ENCODE data around the gene GALNTL6. TPM values are rescaled to one million over a fixed set of nuclear protein-coding genes. Genes with fewer than 3 reads are reported as not detected.

GALNTL6 gene
- total RNA-seq, 1 donor from 2014 or later, result not detected

- no peaks in the 10 kb centered on the region for H3K4me1 Mint-ChIP-seq
- no peaks in the 10 kb centered on the region for H3K9me3 Mint-ChIP-seq
- no peak for DNase-seq
- H3K36me3 Mint-ChIP-seq (ENCODE audit: low read depth), result no peaks in the 10 kb centered on the region
- no peaks in the 10 kb centered on the region for H3K27me3 Mint-ChIP-seq
- H3K4me3 Mint-ChIP-seq, result no peak overlapping the region
- intact Hi-C loops (cut with micrococcal nuclease), result no loop called here
- H3K27ac Mint-ChIP-seq, result no peak overlapping the region
Observed at GRCh38 chr4:172760512-172760911, 947.3 kb downstream of the GALNTL6 start.

GRCh38 chr4:172762895-172763294 lies 949.7 kb downstream of the GALNTL6 start:
- Mint-ChIP-seq H3K9me3 (no peaks in the 10 kb centered on the region), H3K4me1 (no peaks in the 10 kb centered on the region), H3K4me3 (no peak overlapping the region), H3K36me3 (ENCODE audit: low read depth) (no peaks in the 10 kb centered on the region), H3K27ac (no peak overlapping the region), H3K27me3 (no peaks in the 10 kb centered on the region)
- DNase-seq, result no peak
- intact Hi-C loops (cut with micrococcal nuclease), result no loop called here

GRCh38 chr4:172770787-172771186 lies 957.6 kb downstream of the GALNTL6 start:
- intact Hi-C loops (cut with micrococcal nuclease), result no loop called here
- Mint-ChIP-seq H3K9me3 (no peaks in the 10 kb centered on the region), H3K36me3 (ENCODE audit: low read depth) (no peaks in the 10 kb centered on the region), H3K27me3 (no peaks in the 10 kb centered on the region), H3K4me3 (no peak overlapping the region), H3K4me1 (no peaks in the 10 kb centered on the region), H3K27ac (no peak overlapping the region)
- DNase-seq, result no peak

- intact Hi-C loops (cut with micrococcal nuclease), result no loop called here
- H3K4me3 Mint-ChIP-seq, result no peak overlapping the region
- no peaks in the 10 kb centered on the region for H3K9me3 Mint-ChIP-seq
- H3K4me1 Mint-ChIP-seq, result no peaks in the 10 kb centered on the region
- DNase-seq, result no peak
- no peaks in the 10 kb centered on the region for H3K27me3 Mint-ChIP-seq
- H3K27ac Mint-ChIP-seq, result no peak overlapping the region
- H3K36me3 Mint-ChIP-seq (ENCODE audit: low read depth), result no peaks in the 10 kb centered on the region
Observed at GRCh38 chr4:172772781-172773180, 959.6 kb downstream of the GALNTL6 start.

GRCh38 chr4:172776203-172776861 lies 963.1 kb downstream of the GALNTL6 start:
- Mint-ChIP-seq H3K9me3 (no peaks in the 10 kb centered on the region), H3K27ac (no peak overlapping the region), H3K27me3 (no peaks in the 10 kb centered on the region)

GRCh38 chr4:172777729-172778431 lies 964.7 kb downstream of the GALNTL6 start:
- peak; percentile 4 for DNase-seq
- intact Hi-C loops (cut with micrococcal nuclease), result no loop called here
- Mint-ChIP-seq H3K27ac (no peak overlapping the region), H3K4me3 (no peak overlapping the region), H3K27me3 (no peaks in the 10 kb centered on the region), H3K4me1 (no peaks in the 10 kb centered on the region), H3K9me3 (no peaks in the 10 kb centered on the region), H3K36me3 (ENCODE audit: low read depth) (no peaks in the 10 kb centered on the region)

More at GRCh38 chr4:172776203-172776861, 963.1 kb downstream of the GALNTL6 start:
- DNase-seq, result no peak
- intact Hi-C loops (cut with micrococcal nuclease), result no loop called here
- H3K4me3 Mint-ChIP-seq, result no peak overlapping the region
- no peaks in the 10 kb centered on the region for H3K36me3 Mint-ChIP-seq (ENCODE audit: low read depth)
- no peaks in the 10 kb centered on the region for H3K4me1 Mint-ChIP-seq

GRCh38 chr4:172778583-172778982 lies 965.4 kb downstream of the GALNTL6 start:
- Mint-ChIP-seq H3K4me1 (no peaks in the 10 kb centered on the region), H3K9me3 (no peaks in the 10 kb centered on the region), H3K4me3 (no peak overlapping the region), H3K36me3 (ENCODE audit: low read depth) (no peaks in the 10 kb centered on the region), H3K27ac (no peak overlapping the region), H3K27me3 (no peaks in the 10 kb centered on the region)
- DNase-seq, result peak; percentile 40
- intact Hi-C loops (cut with micrococcal nuclease), result no loop called here

GRCh38 chr4:172780566-172781081 lies 967.4 kb downstream of the GALNTL6 start:
- H3K36me3 Mint-ChIP-seq (ENCODE audit: low read depth), result no peaks in the 10 kb centered on the region
- no peaks in the 10 kb centered on the region for H3K9me3 Mint-ChIP-seq
- no peak overlapping the region for H3K4me3 Mint-ChIP-seq
- DNase-seq, result peak; percentile 6
- intact Hi-C loops (cut with micrococcal nuclease), result no loop called here
- no peaks in the 10 kb centered on the region for H3K27me3 Mint-ChIP-seq
- H3K4me1 Mint-ChIP-seq, result no peaks in the 10 kb centered on the region
- H3K27ac Mint-ChIP-seq, result no peak overlapping the region

GRCh38 chr4:172785613-172786012 lies 972.4 kb downstream of the GALNTL6 start:
- no peak overlapping the region for H3K27ac Mint-ChIP-seq
- peak; percentile 8 for DNase-seq
- no peaks in the 10 kb centered on the region for H3K4me1 Mint-ChIP-seq
- no peak overlapping the region for H3K4me3 Mint-ChIP-seq
- intact Hi-C loops (cut with micrococcal nuclease), result no loop called here
- H3K9me3 Mint-ChIP-seq, result no peaks in the 10 kb centered on the region
- H3K36me3 Mint-ChIP-seq (ENCODE audit: low read depth), result no peaks in the 10 kb centered on the region
- H3K27me3 Mint-ChIP-seq, result no peaks in the 10 kb centered on the region

- H3K27me3 Mint-ChIP-seq, result no peaks in the 10 kb centered on the region
- peak; percentile 20 for DNase-seq
Observed at GRCh38 chr4:172786039-172786792, 973.0 kb downstream of the GALNTL6 start.

GRCh38 chr4:172787111-172787510 lies 973.9 kb downstream of the GALNTL6 start:
- no peaks in the 10 kb centered on the region for H3K9me3 Mint-ChIP-seq
- intact Hi-C loops (cut with micrococcal nuclease), result no loop called here
- no peaks in the 10 kb centered on the region for H3K27me3 Mint-ChIP-seq
- no peak overlapping the region for H3K4me3 Mint-ChIP-seq
- no peaks in the 10 kb centered on the region for H3K4me1 Mint-ChIP-seq
- DNase-seq, result peak; percentile 5
- no peak overlapping the region for H3K27ac Mint-ChIP-seq
- H3K36me3 Mint-ChIP-seq (ENCODE audit: low read depth), result no peaks in the 10 kb centered on the region

More at GRCh38 chr4:172786039-172786792, 973.0 kb downstream of the GALNTL6 start:
- no peaks in the 10 kb centered on the region for H3K4me1 Mint-ChIP-seq
- no peaks in the 10 kb centered on the region for H3K36me3 Mint-ChIP-seq (ENCODE audit: low read depth)
- no peak overlapping the region for H3K4me3 Mint-ChIP-seq
- intact Hi-C loops (cut with micrococcal nuclease), result no loop called here
- no peak overlapping the region for H3K27ac Mint-ChIP-seq
- no peaks in the 10 kb centered on the region for H3K9me3 Mint-ChIP-seq

GRCh38 chr4:172791841-172792240 lies 978.6 kb downstream of the GALNTL6 start:
- peak; percentile 11 for DNase-seq
- H3K4me3 Mint-ChIP-seq, result no peak overlapping the region
- no peak overlapping the region for H3K27ac Mint-ChIP-seq
- H3K4me1 Mint-ChIP-seq, result no peaks in the 10 kb centered on the region
- H3K9me3 Mint-ChIP-seq, result no peaks in the 10 kb centered on the region
- no peaks in the 10 kb centered on the region for H3K36me3 Mint-ChIP-seq (ENCODE audit: low read depth)
- H3K27me3 Mint-ChIP-seq, result no peaks in the 10 kb centered on the region
- intact Hi-C loops (cut with micrococcal nuclease), result no loop called here

GRCh38 chr4:172793565-172794306 lies 980.5 kb downstream of the GALNTL6 start:
- H3K27me3 Mint-ChIP-seq, result no peaks in the 10 kb centered on the region
- intact Hi-C loops (cut with micrococcal nuclease), result no loop called here
- DNase-seq, result no peak
- no peaks in the 10 kb centered on the region for H3K36me3 Mint-ChIP-seq (ENCODE audit: low read depth)
- no peaks in the 10 kb centered on the region for H3K4me1 Mint-ChIP-seq
- no peak overlapping the region for H3K4me3 Mint-ChIP-seq
- H3K9me3 Mint-ChIP-seq, result no peaks in the 10 kb centered on the region
- no peak overlapping the region for H3K27ac Mint-ChIP-seq

Data from activated CD4-positive, alpha-beta T cell treated with anti-CD3 and anti-CD28 coated beads, Interleukin-2, amount 10 ng/mL, durations not matched to agents 24 days and 14 days (primary cell).